NCI-H2107 (cell line): ENCODE data around the gene B3GAT3.
A peak's percentile ranks its signal among the peaks of the same experiment; 100 is the strongest.
"Not testable (repeated sequence)": the region's sequence is repeated elsewhere in the genome, so short reads cannot be mapped to it uniquely, and the experiment has no call there.

Source experiments
- DNase-seq: peaks from one replicate; lab custom pipeline; 2025; lab: John Stamatoyannopoulos, UW

B3GAT3 gene

DNA sequence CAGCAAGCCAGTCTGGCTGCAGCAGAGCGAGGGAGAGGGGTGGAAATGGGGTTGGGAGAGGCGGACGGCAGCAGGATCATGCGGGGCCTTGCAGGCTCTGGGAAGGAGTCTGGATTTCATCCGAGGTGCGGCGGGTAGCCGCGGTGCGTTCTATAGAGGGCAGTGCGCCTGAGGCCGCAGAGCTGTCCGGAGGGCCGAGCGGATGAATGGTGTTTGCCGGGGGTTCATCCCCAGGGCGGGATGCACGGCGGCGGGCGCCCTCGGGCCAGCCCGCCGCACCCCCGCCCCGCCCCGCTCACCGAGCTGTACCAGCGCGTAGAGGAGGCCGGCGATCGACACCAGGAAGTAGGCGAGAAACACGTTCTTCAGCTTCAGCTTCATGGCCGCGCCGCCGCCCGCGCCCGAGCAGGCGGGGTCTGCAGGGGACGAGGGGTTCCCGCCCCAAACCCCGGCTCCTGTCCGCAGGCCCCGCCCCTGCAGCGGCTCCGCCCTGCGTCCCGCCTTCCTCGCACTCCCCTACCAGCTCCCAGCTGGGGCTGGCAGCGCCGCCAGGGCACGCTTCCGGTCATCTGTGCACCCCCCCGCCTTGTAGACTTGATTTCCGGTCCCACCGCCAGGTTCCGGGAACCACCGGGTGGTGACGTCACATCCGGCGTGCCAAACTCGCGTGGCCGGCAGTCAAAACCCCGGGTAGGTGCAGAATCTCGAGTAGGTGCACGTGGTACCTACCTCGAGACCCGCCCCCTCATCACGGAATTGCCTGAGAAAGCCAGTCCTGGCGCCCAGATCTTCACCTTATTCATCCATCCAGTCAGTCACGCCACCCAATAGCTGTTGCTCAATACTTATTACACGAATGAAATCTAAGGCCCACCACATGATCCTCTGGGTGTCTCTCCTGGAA lies at the start of gene B3GAT3:
TSS of gene B3GAT3 (minus strand) at position 420 of the 904 bp plus-strand sequence. CDS start at position 381, 39 bp downstream.
- DNase-seq: peak; percentile 93

DNA sequence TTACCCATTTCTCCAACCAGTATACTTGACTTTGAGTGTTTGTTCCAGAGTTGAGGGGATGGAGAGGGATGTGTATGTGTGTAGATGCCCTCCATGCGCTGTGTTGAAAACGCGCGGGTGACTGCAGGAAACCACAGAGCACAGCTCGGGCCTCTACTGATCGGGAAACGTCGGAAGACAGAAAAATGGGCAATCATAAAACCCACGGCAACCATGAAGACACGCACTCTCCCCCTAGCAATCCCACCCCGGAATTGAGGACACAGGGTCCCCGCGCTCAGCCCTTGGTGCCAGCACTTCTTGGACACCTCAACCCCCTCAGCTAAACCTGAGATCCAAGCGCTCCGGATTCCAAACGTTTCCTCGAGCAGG lies 49.4 kb upstream of the B3GAT3 start:
- DNase-seq: no peak

DNA sequence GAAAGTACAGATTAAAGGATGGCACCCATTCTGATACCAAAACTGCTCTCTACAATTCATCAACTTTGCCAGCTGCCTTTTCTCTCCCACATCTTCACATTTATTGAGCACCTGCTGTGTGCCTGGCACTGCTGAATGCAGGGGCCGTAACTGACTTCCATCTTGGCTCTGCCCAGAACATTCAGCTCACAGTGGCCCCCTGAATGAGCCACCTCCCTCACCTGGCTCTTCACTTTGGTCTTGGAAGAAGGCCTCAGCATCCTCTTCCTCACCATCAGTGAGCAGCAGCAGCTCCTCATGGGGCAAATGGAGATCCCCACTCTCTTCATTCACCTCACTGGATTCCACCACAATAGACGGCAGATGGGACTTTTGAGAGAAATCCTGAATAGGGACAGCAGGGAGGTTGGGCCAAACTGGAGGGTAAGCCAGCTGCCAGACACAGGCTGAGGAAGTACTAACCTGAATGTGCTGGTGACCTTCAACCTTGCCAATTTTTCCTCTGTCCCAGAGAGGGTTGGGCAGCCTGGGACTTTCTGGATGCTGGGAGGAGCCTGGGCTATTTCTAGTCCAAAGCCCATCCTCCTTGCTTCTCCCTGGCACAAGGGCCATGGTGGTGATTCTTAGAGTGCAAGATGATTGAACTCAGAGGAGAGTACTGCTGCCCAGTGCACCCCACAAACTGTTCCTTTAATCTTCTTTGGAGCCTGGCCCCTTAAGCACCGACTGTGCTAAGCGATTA lies 47.8 kb upstream of the B3GAT3 start:
- no peak for DNase-seq

DNA sequence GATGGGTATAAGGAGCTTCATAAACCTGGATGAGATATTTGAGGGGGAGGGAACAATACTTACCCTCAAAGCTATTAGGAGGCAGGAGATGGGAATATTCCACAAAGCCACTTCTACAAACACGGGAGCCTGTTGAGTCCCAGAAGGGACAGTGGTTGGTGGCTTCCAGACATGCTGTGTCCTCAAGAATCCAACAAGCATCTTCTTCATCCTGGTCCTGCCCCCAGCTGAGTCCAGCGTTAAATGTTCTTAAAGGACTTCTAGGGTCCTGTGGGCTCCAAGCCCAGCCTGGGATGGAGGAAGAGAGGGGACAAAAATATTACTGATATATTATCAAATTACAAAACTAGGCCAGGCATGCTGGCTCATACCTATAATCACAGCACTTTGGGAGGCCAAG lies 45.7 kb upstream of the B3GAT3 start:
- DNase-seq: no peak

DNA sequence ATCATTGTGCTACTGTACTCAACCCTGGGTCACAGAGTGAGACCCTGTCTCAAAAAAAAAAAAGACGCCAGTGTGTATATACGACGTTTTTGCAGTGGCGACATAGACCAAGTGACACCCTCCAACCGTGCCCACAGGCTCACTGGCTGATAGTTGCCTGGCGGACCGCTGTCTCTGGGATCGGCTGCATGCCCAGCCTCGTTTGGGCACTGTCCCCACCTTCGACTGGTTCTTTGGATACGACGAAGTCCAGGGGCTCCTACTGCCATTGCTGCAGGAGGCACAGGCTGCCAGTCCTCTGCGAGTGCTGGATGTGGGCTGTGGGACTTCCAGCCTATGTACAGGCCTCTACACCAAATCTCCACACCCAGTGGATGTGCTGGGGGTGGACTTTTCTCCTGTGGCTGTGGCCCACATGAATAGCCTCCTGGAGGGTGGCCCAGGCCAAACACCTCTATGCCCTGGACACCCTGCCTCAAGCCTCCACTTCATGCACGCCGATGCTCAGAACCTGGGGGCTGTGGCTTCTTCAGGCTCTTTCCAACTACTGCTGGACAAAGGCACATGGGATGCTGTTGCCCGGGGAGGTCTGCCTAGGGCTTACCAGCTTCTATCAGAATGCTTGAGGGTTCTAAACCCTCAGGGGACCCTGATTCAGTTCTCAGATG lies 44.6 kb upstream of the B3GAT3 start:
- DNase-seq: no peak

DNA sequence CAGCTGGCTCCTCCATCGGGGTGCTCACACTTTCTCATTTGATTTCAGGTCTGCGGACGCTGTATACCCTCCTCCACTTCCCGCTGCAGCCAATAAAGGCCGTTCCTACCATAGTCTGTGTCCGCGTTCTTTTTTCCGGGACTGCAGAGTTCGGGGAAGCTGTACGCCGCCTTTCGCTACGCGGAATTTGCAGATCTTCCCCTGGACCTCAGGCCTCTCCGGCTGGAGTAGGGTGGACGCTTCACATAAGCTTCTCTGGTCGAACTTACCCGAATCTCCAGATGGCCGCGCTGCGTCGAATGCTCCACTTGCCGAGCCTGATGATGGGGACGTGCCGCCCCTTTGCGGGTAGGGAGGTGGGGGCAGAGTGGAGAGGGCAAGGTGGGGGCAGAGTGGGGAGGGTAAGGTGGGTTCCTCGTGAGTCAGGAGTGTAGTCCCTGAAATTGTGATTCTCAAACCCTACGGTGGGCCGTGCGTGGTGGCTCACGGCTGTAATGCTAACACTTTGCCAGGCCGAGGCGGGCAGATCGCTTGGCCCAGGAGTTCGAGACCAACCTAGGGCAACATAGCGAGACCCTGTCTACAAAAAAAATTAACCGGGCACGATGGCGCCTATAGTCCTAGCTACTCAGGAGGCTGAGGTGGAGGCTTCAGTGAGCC lies 43.9 kb upstream of the B3GAT3 start:
- no peak for DNase-seq

DNA sequence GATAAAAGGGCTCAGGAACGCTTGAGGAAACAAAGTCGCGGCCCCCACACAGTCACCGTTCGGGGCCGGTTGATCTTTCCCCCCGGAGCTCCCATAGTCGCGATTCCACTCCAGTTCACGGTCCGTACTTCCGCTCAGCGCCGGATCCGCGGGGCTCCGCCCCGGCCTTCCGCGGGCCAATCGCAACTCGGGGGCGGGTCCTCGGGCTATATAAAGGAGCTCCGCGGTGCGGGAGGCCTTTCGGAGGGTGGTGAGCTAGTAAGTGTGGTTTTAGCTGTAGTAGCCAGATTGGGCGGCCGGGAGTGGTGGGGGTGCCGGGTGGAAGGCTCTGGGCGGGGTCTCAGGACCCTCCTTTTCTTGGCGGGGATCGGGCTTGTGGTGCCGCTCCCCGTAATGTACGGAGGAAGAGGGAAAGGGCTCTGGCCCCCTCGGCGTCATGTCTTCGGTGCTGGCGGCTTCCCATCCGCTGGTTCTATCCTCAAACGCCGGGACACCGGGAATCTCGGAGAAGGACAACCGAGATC lies 43.4 kb upstream of the B3GAT3 start, which contains the start of the genes C11orf98 and CSKMT:
TSS of gene C11orf98 (minus strand) at position 136 of the 524 bp plus-strand sequence. CDS start at position 95, 41 bp downstream.
TSS of gene CSKMT (plus strand) at position 238 of the 524 bp plus-strand sequence. CDS start 568 bp downstream, outside the sequence.
- DNase-seq: peak; percentile 88

DNA sequence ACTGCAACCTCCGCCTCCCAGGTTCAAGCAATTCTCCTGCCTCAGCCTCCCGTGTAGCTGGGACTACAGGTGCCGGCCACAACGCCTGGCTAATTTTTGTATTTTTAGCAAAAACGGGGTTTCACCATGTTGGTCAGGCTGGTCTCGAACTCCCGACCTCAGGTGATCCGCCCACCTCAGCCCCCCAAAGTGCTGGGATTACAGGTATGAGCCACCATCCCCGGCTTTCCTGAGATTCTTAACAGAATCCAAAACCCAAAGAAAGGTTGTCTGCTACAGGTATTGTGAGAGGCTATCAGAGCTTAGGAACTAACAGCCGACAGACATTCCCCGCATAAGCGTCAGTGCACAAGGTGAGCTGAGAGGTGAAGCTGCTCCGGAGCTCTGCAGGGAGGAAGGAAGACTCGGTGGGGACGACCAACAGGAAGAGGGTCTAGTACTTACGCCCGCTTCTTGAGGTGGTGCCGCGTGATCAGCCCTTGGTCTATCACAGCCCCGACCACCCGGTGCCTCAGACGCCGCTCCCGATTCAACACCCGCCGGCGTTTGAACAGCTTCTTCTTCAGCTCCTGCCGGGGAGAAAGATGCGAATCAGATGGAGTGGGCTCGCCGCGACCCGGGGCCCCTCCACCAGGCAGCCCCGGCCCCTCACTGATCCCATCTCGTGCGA lies 42.8 kb upstream of the B3GAT3 start:
- no peak for DNase-seq

DNA sequence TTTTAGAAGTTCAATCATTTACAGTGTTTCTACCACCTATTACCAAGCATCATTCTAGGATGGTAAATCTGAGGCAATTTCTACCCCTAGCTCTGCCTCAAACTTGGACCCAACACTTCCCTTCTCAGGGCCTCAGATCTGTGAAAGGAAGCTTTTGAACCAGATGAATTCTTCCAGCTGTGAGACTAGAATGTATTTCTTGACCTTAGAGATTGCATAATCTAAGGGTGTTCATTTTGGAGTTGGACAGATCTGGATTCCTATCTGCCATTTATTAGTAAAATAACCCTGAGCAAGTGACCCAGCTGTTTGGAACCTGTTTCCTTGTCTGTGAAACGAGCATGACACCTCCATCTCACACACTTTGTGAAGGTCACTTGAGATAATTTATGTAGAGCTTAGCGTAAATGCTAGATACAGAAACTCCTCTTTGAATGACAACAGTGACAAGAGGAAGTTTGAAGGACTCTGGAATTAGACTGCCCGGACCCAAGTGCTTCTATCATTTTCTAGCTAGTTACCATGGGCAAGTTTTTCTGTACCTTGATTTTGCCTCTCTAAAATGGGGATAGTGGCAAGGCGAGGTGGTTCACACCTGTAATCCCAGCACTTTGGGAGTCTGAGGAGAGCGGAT lies 35.1 kb upstream of the B3GAT3 start:
- no peak for DNase-seq

DNA sequence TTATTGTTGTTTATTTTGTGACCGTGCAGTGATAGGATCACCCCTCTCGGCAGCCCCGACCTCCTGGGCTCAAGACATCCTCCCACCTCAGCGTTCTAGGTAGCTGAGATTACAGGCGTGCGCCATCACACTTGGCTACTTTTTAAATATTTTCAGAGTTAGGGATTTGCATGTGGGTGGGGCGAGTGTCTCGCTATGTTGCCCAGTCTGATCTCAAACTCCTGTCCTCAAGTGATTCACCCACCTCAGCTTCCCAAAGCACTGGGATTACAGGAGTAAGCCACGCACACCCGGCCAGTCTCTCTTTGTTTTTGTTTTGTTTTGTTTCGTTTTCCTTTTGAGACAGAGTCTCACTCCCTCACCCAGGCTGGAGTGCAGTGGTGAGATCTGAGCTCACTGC lies 32.5 kb upstream of the B3GAT3 start:
- DNase-seq: no peak

DNA sequence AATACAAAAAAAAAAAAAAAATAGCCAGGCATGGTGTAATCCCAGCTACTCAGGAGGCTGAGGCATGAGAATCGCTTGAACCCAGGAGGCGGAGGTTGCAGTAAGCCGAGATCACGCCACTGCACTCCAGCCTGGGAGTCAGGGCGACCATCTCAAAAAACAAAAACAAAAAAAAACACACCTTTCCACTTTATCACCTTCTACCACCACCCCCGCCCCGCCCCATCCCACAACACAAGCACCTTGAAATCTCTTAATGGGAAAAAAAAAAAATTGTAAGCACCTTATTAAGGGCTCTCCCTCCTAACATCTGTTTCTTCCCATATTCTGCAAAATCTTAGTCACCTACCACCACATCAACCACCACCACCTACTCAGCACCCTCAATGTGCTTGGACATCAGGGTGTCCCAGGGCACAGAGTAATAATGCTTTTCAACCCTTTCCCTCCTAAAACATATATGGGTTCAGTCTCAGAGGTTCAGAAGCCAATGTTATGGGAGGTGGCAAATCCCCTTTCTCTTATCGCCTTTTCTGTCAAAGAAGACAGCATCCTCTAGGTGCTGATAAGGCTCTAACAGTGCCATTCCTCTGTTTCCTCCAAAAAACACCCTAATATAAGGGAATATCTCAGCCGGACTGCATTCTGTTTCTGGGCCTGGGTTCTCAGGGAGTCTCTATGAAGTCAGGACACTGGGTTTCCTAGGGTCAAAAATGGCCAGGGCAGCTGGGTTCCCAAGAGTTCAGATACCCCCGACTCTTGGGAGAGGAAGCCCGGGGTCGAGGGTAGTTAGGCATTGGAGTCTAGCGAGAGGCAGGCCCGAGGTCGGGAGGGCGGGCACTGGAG lies 30.6 kb upstream of the B3GAT3 start:
- no peak for DNase-seq

DNA sequence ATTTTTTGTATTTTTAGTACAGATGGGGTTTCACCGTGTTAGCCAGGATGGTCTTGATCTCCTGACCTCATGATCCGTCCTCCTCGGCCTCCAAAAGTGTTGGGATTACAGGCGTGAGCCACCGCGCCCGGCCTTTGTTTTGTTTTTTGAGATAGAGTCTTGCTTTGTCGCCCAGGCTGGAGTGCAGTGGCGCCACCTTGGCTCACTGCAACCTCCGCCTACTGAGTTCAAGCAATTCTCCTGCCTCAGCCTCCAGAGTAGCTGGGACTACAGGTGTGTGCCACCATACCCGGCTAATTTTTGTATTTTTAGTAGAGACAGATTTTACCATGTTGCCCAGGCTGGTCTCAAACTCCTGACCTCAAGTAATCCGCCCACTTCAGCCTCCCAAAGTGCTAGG lies 28.5 kb upstream of the B3GAT3 start:
- not testable (repeated sequence) for DNase-seq

DNA sequence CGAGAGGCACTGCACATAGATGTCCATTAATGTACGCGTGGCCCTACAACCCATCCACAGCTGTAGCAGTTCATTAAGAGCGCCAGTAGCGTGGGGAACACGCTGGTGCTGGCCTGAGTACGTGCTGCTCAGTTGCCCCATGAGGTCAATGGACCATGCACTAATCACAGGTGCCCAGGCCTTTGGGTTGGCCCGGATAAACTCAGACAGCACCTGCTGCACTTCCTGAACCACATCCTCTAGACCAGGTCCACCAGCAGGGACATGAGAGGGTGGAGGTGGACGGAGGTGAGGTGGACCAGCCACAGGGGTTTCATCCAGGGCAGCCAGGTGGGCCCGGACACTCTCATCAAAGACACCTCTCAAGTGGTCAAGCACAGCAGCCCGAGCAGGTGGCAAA lies 27.7 kb upstream of the B3GAT3 start:
- DNase-seq: no peak

DNA sequence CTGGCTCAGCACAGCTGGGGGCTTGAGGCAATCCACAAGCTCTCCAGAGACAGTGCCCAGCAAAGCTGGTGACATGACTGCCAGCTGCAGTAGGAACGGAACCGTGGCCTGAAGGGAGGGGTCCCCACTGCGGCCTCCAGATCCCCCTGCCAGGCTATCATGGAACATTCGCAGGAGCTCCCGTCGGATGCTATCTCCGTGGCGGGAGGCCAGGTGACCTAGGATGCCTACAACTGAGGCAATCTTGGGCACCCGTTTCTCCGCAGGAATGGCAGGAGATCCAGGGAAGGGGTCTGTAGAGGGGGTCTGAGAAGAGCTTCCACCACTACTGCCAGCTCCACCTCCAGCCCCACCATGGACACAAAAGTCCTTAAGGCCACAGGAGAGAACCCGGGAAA lies 27.2 kb upstream of the B3GAT3 start:
- no peak for DNase-seq

DNA sequence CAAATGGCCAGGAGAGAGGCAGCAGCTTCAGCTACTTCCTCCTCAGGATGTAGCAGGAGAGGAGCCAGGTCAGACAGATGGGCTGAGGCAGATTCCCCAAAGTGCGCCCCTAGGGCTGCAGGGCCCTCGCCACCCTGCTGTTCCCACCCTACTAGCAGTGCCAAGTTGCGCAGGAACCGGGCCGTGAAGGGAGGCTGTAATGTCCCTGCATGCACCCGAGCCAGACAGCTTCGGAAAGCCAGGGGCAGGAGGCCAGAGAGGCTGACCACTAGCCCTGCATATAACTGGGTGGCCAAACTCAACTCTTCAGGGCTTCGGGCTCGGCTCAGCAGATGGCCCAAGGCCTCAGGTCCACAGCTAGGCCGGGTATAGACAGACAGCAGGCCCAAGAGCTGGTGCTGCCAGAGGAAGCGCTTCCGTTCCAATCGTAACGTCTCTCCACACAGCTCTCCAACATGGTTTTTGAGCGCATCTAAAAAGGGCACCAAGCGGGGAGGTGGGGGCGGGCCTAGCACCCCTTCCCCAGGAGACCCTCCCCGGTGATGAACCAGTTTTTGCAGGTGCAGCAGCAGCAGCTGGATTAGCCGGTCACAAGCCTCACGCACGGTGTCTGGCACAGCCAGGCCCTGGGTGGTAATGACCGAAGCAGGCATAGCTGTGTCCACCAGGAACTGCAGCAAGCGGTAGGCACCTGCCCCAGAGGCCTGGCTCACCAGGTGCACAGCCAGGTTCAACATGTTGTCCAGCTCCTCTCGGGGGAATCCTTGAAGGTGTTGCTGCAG lies 26.6 kb upstream of the B3GAT3 start:
- DNase-seq: no peak

DNA sequence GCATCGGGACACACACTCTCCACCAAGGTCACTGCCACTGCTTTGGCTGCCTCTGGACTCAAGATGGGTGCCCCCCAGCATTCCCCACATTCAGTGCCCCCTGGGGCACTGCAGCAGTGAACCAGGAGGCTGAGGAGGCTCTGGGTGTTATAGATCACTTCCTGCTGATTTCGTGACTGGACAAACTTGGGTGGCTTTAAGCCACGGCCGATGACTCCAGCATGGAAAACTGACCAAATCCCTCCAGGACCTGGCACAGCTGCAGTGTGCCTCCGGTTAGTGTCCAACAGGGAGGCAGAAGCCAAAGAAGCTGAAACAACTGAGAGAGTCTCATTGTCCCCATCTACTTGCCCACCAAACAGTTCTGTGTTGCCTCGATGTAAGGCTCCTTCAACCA lies 25.8 kb upstream of the B3GAT3 start:
- DNase-seq: no peak

DNA sequence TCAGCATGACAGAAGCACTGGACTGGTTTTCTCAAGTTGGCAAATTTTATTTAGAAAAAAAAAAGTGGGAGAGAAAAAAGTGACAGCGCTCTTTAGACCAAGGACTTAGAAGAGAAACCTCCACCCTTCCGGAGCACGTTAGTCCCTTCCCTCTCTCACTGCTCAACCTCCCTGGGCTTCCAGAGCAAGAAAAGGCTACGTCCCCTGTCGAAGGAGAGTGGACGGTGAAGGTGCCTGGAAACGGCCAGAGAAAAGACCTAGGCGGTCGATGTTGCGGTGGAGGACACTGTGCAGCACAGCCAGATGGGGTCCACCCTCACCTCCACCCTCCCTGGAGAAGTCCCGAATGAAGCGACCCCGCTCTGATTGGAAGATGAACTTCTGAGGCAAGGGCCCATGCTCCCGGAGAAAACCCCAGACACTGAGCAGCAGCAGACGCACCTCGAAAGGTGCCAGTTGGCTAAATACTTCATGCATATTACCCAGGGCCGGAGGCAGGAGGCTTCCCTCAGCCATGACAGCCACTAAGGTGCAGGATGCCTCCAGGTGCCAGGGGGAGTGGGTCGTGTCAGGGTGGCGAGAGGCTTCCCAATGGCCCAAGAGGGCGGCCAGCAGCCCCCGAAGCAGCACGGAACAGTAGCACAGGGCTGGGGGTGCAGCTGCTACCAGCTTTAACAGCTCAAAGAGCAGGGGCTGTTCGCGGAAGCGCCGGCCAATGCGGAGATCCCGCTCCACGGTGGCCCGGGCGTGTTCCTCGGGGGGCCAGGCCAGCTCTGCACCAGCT lies 25.2 kb upstream of the B3GAT3 start:
- no peak for DNase-seq
